Measurements from ENCODE around the gene LMNB1. TPM values are rescaled to one million over a fixed set of nuclear protein-coding genes. Genes with fewer than 3 reads are reported as not detected.

Gene LMNB1
- total RNA-seq, 2 experiments from 2014 or later, result 173 to 280 TPM

- ChIA-PET POLR2A (interaction anchor here (0.9 kb wide), 1 partner anchor 15 kb away, joined by 3 read pairs; no protein-coding TSS in a partner anchor), CTCF (ENCODE audit: unreplicated experiment) (no interaction called here)
- DNase-seq (ENCODE audit: low spot score), result no peak
- peaks cover 100% of the 10 kb centered on the region for H3K36me3 ChIP-seq (ENCODE audit: insufficient read depth, low read length)
- no peak overlapping the region for H3K4me2 ChIP-seq (ENCODE audit: low read length)
- no peak overlapping the region for H3K4me3 ChIP-seq (ENCODE audit: low read depth, low read length, poor library complexity, severe bottlenecking)
- no TSS peak for BruUV-seq (replicated peaks)
- H3K79me2 ChIP-seq (ENCODE audit: insufficient read depth, low read depth, low read length), result peaks cover 7% of the 10 kb centered on the region; the same call in 1 of the 2 replicates
- no peak for TF ChIP-seq EZH2phosphoT487 (IDR thresholded peaks at IDR 0.05; ENCODE audit: borderline replicate concordance, low read depth, low read length)
- TF ChIP-seq, protein P1, sequence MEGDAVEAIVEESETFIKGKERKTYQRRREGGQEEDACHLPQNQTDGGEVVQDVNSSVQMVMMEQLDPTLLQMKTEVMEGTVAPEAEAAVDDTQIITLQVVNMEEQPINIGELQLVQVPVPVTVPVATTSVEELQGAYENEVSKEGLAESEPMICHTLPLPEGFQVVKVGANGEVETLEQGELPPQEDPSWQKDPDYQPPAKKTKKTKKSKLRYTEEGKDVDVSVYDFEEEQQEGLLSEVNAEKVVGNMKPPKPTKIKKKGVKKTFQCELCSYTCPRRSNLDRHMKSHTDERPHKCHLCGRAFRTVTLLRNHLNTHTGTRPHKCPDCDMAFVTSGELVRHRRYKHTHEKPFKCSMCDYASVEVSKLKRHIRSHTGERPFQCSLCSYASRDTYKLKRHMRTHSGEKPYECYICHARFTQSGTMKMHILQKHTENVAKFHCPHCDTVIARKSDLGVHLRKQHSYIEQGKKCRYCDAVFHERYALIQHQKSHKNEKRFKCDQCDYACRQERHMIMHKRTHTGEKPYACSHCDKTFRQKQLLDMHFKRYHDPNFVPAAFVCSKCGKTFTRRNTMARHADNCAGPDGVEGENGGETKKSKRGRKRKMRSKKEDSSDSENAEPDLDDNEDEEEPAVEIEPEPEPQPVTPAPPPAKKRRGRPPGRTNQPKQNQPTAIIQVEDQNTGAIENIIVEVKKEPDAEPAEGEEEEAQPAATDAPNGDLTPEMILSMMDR (conservative IDR thresholded peaks at IDR 0.05; ENCODE audit: low read length), result no peak
- intact Hi-C loops (cut with micrococcal nuclease; ENCODE audit: unreplicated experiment), result no loop called here
- H4K20me1 ChIP-seq (ENCODE audit: insufficient read depth, low read length), result peaks cover 8% of the 10 kb centered on the region; the same call in 1 of the 2 replicates
- H3K9me3 ChIP-seq (ENCODE audit: low read length), result no peaks in the 10 kb centered on the region
- H3K9me2 ChIP-seq (ENCODE audit: insufficient read depth, low read length), result no peaks in the 10 kb centered on the region
- no peak overlapping the region for H2AFZ ChIP-seq (ENCODE audit: low read length)
- H3K27ac ChIP-seq (ENCODE audit: low read depth, low read length, poor library complexity, severe bottlenecking), result no peak overlapping the region
- no peaks in the 10 kb centered on the region for H3K4me1 ChIP-seq (ENCODE audit: insufficient read depth, low read length, poor library complexity, severe bottlenecking)
These were observed 53.1 kb downstream of the LMNB1 start for GRCh38 chr5:126830061-126830460.

GRCh38 chr5:126831156-126831555 is 54.2 kb downstream of the LMNB1 start:
- no TSS peak for BruUV-seq (replicated peaks)

GRCh38 chr5:126836778-126837177 is 59.8 kb downstream of the LMNB1 start:
- no peak for DNase-seq (ENCODE audit: low spot score)
- H2AFZ ChIP-seq (ENCODE audit: low read length), result no peak overlapping the region
- H3K36me3 ChIP-seq (ENCODE audit: insufficient read depth, low read length), result peaks cover 75% of the 10 kb centered on the region
- H3K4me2 ChIP-seq (ENCODE audit: low read length), result no peak overlapping the region
- no peaks in the 10 kb centered on the region for H3K9me3 ChIP-seq (ENCODE audit: low read length)
- no peaks in the 10 kb centered on the region for H4K20me1 ChIP-seq (ENCODE audit: insufficient read depth, low read length)
- ChIA-PET CTCF (ENCODE audit: unreplicated experiment) (no interaction called here), POLR2A (interaction anchor here (0.5 to 1.8 kb wide), 9 partner anchors 9 to 1832 kb away, joined by 3 to 8 read pairs (median 4); no protein-coding TSS in a partner anchor)
- H3K4me1 ChIP-seq (ENCODE audit: insufficient read depth, low read length, poor library complexity, severe bottlenecking), result no peaks in the 10 kb centered on the region
- TF ChIP-seq, protein P1 (conservative IDR thresholded peaks at IDR 0.05; ENCODE audit: low read length), result no peak
- TF ChIP-seq EZH2phosphoT487 (IDR thresholded peaks at IDR 0.05; ENCODE audit: borderline replicate concordance, low read depth, low read length), result no peak
- no peak overlapping the region for H3K27ac ChIP-seq (ENCODE audit: low read depth, low read length, poor library complexity, severe bottlenecking)
- no TSS peak for BruUV-seq (replicated peaks)
- no peak overlapping the region for H3K4me3 ChIP-seq (ENCODE audit: low read depth, low read length, poor library complexity, severe bottlenecking)
- intact Hi-C loops (cut with micrococcal nuclease; ENCODE audit: unreplicated experiment), result no loop called here
- no peaks in the 10 kb centered on the region for H3K79me2 ChIP-seq (ENCODE audit: insufficient read depth, low read depth, low read length)
- no peaks in the 10 kb centered on the region for H3K9me2 ChIP-seq (ENCODE audit: insufficient read depth, low read length)

More at GRCh38 chr5:126831156-126831555, 54.2 kb downstream of the LMNB1 start:
- DNase-seq (ENCODE audit: low spot score), result no peak
- Histone ChIP-seq H3K36me3 (ENCODE audit: insufficient read depth, low read length) (peaks cover 100% of the 10 kb centered on the region), H3K27ac (ENCODE audit: low read depth, low read length, poor library complexity, severe bottlenecking) (no peak overlapping the region), H2AFZ (ENCODE audit: low read length) (no peak overlapping the region), H4K20me1 (ENCODE audit: insufficient read depth, low read length) (peaks cover 8% of the 10 kb centered on the region; the same call in 1 of the 2 replicates), H3K4me1 (ENCODE audit: insufficient read depth, low read length, poor library complexity, severe bottlenecking) (no peaks in the 10 kb centered on the region), H3K4me3 (ENCODE audit: low read depth, low read length, poor library complexity, severe bottlenecking) (no peak overlapping the region), H3K4me2 (ENCODE audit: low read length) (no peak overlapping the region), H3K9me2 (ENCODE audit: insufficient read depth, low read length) (no peaks in the 10 kb centered on the region), H3K9me3 (ENCODE audit: low read length) (no peaks in the 10 kb centered on the region), H3K79me2 (ENCODE audit: insufficient read depth, low read depth, low read length) (peaks cover 7% of the 10 kb centered on the region; the same call in 1 of the 2 replicates)
- CTCF ChIA-PET (ENCODE audit: unreplicated experiment), result no interaction called here
- POLR2A ChIA-PET, result interaction anchor here (0.6 to 1.1 kb wide), 6 partner anchors 16 to 1270 kb away, joined by 3 to 9 read pairs (median 4); no protein-coding TSS in a partner anchor
- intact Hi-C loops (cut with micrococcal nuclease; ENCODE audit: unreplicated experiment), result no loop called here
- TF ChIP-seq EZH2phosphoT487 (IDR thresholded peaks at IDR 0.05; ENCODE audit: borderline replicate concordance, low read depth, low read length), result no peak
- TF ChIP-seq, protein P1 (conservative IDR thresholded peaks at IDR 0.05; ENCODE audit: low read length), result no peak
